Right lung (tissue), 5 donors: Measurements from ENCODE around the gene TMEM89. TPM values are rescaled to one million over a fixed set of nuclear protein-coding genes. Genes with fewer than 3 reads are reported as not detected.
A peak's percentile ranks its signal among the peaks of the same experiment; 100 is the strongest.

Experiments
- DNase-seq, 2 donors: peaks; one replicate each; pipeline ENCODE4 v3.0.0-alpha.2; 2013
- polyA plus RNA-seq, 5 donors: library from polyadenylated mRNA; unstranded; fragments of 120-200 nt; gene quantifications; one replicate each; pipeline versions ENCODE4 v1.2.1 to v1.2.3, GENCODE V29; 2013; ENCODE audit warnings: inconsistent platforms in 1 of 5, low replicate concordance in 1 of 5; ENCODE audit not compliant: insufficient read length in 5 of 5, insufficient read depth in 1 of 5

TMEM89 gene
- polyA plus RNA-seq, 5 donors, result 0.24 TPM; not detected in 4

DNA sequence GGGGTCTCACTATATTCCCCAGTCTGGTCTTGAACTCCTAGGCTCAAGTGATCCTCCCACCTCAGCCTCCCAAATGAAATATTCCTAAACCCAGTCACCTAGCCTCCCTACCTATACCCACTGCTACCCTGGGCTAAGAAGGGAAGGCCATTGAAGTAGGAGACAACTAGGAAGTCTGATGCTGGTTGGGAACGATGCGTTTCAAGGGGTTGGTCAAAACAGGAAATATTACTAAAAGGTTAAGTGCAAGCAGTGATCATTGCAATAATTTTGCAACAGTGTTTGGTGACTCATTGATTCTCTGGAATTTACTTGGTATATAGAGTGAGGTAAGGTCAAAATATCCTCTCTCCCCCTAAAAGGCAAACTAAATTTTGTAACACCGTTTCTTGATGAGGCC lies 7.5 kb downstream of the TMEM89 start:
- no peak for DNase-seq

DNA sequence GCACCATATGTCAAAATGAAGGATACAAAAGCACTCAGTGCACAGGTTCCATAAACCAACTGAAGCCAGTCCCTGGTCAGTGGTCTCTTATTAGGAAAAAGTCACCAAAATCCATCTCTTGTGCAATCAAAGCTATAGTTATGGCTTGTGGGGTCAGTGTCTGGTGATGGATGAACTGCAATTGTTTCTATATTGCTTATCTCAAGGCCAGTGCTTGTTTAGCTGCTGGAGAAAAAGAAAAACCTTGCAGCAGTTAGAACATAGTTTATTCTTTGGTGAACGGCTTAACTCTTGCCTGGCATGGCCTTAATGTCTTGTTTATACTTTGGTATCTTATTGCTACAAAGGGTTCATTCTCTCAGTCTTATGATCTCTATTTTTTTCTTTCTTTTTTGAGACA lies 9.3 kb downstream of the TMEM89 start:
- peak; percentile 39 to 41 for DNase-seq

- peak; percentile 92 to 94 for DNase-seq
These were observed 12.2 kb downstream of the TMEM89 start, which contains the start of gene UQCRC1 for GRCh38 chr3:48609088-48610005. TSS of gene UQCRC1 (minus strand) at chr3:48609646. CDS start at chr3:48609620, 26 bp downstream.

DNA sequence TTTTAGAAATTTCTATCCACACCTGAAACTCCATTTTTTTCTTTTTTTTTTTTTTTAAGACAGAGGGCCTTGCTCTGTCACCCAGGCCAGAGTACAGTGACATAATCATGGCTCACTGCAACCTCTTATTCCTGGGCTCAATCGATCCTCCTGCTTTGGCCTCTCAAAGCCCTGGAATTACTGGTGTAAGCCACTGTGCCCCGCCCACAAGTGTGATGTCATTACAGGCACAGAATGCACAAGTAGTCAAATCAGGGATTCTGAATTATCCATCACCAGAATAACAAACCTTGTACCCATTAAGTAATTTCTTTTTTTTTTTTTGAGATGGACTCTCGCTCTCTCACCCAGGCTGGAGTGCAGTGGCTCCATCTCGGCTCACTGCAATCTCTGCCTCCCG lies 14.1 kb downstream of the TMEM89 start:
- no peak for DNase-seq

- DNase-seq, result no peak
These were observed 20.0 kb downstream of the TMEM89 start for GRCh38 chr3:48601622-48601994.

- no peak for DNase-seq
These were observed 20.6 kb downstream of the TMEM89 start for GRCh38 chr3:48600711-48601621.

DNA sequence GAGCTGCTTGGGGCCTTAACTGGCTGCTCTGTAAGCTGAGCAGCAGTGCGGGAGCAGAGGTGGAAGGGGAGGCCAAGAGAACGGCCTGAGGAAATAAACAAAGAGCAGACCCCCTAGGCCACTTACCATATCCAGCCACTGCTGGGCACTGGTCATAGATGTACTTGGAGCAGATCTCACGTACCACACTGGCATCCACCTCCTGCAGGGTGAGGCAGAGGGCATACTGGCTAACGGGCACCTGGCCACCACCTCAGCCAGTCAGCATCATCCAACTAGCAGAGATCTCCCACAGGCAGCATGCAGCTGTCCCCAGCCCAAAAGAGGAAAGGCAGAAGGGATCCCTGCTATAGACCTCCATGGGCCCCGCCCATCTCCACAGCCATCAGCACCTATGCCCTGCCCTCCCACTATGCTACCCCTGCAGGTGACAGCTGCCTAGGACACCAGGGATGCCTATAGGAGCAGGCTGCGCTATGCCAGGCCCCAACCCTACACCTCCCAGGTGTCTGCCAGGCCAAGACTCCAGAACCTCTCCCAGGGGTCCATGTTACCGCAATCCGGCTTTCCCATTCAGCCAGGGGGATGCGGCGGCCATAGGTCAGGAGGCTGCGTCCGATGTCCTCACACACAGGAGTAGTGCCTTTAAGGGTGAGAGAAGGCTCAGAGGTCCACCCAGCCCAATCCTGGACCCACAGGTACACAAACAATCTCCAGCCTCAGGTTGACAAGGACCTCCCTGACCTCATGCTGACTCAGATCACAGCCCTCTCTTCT lies 21.9 kb downstream of the TMEM89 start:
- no peak for DNase-seq

GRCh38 chr3:48599077-48599501 lies 22.5 kb downstream of the TMEM89 start:
- no peak for DNase-seq

- DNase-seq, result peak; percentile 68 to 73
These were observed 23.1 kb downstream of the TMEM89 start for GRCh38 chr3:48598323-48599076.

DNA sequence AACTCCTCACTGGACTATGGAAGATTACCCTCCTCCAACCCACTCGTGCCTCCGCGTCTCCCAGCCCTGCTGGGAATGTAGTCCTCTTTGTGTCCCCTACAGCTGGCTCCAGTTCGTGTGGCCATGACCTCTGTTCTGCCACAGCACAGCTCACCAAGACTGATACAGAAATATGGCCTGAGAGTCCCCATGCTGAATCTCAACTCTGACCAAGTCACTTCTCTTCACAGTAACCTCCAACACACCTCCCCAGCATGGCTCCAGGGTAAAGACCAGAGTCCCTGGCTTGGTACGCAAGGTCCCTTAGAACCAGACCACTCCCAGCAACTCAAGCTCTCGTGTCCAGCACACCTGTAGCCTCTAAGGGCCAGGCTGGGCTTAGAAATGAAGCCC lies 24.2 kb downstream of the TMEM89 start:
- DNase-seq, result no peak

DNA sequence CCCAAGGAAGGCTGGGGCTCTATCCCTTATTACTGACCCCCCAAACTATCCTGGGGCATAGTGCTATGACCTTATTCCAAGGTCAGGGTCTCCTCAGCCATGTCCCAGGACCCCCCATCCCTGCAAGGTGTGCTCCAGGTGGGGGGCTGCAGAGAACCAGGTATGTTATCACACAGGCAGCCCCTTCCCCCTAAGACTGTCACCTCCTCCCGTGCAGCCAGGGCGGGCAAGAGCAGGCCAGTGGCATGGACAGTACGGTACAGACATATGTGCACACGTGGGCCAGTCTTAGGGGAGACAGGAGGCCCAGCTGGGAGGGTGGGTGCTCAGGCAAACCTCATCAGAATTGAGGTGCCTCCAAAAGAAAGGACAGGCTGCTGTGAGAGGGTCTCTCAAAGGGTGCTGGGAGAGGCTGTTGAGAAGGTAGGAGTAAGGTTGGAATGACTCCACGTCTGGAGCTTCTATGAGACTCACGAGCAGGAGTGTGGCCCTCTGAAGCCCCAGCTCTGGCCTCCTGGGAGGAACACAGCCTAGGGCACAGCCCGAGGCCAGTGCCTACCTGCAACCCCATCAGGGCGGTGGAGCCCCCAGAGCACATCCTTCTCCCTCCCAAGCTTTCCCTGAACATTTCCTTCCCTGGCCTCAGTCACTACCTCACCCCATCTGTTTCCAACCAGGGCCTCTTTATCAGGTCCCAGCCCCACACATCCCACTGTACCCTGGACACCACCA lies 24.7 kb downstream of the TMEM89 start:
- DNase-seq, result no peak

DNA sequence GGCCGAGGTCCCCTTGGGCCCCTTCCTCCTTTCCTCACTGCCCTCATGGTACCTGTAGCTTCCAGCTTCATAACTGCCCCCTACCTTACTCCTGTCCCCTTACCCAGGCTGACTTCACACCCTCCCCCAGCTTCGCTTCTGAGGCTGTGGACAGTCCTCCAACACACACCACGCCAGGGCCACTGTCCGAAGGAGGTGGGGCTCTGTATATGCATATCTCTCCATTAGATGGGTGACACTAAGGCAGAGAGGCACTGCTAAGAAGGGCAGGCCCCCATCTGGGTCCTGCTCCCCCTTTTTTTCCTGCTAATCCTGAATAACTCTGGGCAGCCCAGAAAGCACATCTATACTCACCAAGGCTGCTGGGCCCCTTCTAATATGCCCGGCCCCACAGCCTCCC lies 25.4 kb downstream of the TMEM89 start:
- no peak for DNase-seq

GRCh38 chr3:48595526-48596121 lies 25.9 kb downstream of the TMEM89 start:
- no peak for DNase-seq

DNA sequence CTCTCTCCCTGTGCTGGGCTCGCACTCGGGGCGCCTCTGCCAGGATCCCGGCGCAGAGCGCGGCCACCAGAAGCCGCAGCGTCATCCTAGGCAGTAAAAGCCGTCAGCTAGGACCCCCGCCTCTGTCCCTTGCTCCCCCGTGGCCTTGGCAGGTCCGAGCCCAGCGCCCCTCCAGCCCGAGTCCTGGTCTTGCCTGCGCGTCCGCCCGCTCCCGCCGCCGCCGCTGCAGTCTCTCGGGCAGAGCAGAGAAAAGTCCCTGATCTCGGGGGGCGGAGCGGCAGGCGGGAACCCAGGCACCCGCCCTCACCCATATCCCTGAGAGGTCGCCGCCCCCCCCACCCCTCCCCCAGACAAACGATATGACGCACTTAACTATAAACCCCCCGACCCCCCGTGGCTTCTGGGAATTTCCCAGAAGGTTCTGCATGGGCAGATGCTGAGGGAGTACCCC lies 26.5 kb downstream of the TMEM89 start, which contains the start of gene COL7A1:
Gene COL7A1 (minus strand): TSS at position 255 of the 451 bp plus-strand sequence. CDS start 170 bp downstream, at position 85.
- no peak for DNase-seq

GRCh38 chr3:48594417-48595049 lies 27.0 kb downstream of the TMEM89 start:
- no peak for DNase-seq

- DNase-seq, result no peak
These were observed 28.2 kb downstream of the TMEM89 start for GRCh38 chr3:48593337-48593736.

GRCh38 chr3:48592519-48593087 lies 29.0 kb downstream of the TMEM89 start:
- no peak for DNase-seq

DNA sequence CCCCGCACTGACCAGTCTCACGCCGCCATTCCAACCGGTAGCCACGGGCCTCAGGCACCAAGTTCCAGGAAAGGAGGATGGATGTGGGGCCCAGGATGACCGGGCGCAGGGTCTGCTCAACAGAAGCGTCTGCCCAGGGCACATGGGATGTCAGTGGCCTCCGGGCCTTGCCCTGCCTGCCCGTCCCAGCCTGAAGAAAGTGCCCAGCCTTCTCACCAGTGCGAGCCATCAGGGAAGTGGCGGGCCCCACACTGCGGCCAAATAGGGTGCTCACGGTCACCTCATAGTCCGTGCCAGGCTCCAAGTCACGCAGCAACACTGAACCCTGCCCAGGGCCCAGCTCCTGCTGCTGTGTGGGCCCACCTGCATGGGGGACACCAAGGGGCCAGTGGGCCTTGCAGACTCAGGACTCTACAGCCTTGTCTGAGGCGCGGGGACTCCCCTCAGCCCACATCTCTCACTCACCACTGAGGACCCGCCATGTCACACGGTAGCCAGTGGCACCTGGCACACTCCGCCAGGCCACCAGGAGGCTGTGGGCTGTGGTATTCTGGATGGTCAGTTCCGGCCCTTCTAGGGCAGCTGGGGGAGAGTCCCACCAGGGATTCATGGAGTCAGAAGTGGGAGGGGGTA lies 29.6 kb downstream of the TMEM89 start:
- no peak for DNase-seq
